ENCODE measurements around the gene GIGYF2.
"Not testable (repeated sequence)": the region's sequence is repeated elsewhere in the genome, so short reads cannot be mapped to it uniquely, and the experiment has no call there.

Gene GIGYF2

GRCh38 chr2:232897598-232898408, 200.7 kb downstream of the GIGYF2 start:
- DNase-seq: no peak

- no peak for DNase-seq
Observed at GRCh38 chr2:232898592-232899543, 201.7 kb downstream of the GIGYF2 start.

- no peak for DNase-seq
Observed at GRCh38 chr2:232900811-232901735, 203.9 kb downstream of the GIGYF2 start.

GRCh38 chr2:232901736-232902578, 204.8 kb downstream of the GIGYF2 start:
- no peak for DNase-seq

- no peak for DNase-seq
Observed at GRCh38 chr2:232903989-232904388, 206.9 kb downstream of the GIGYF2 start.

- not testable (repeated sequence) for DNase-seq
Observed at GRCh38 chr2:232906867-232907717, 210.0 kb downstream of the GIGYF2 start.

GRCh38 chr2:232907718-232908085, 210.6 kb downstream of the GIGYF2 start:
- not testable (repeated sequence) for DNase-seq

GRCh38 chr2:232908695-232909094, 211.6 kb downstream of the GIGYF2 start:
- DNase-seq: no peak

Data from DMS79 (cell line).